HCT116 (cell line): ENCODE data around the gene FASN. TPM values are rescaled to one million over a fixed set of nuclear protein-coding genes. Genes with fewer than 3 reads are reported as not detected.

Experiments
- ATAC-seq: fragments of 200-7000 bp; cut with Tn5 transposase; 2 replicates; pipeline ENCODE4 v1.9.1; 2020; ENCODE audit warnings: mild to moderate bottlenecking, moderate library complexity
- BruUV-seq: library from RNA; stranded (reverse); fragments of 400-500 nt; replicated peaks from 2 replicates; lab custom pipeline; 2021; lab: Mats Ljungman, UMichigan
- CTCF ChIA-PET: fragments of 300-600 bp; sonication (Branson Sonifier 250); formaldehyde crosslinking; loops from one replicate; lab custom pipeline; 2021; ENCODE audit warnings: antibody characterized with exemption; lab: Charles Lee
- POLR2A ChIA-PET: fragments of 300-600, 350-600 bp; sonication (Branson Sonifier 250); formaldehyde crosslinking; loops from one replicate; lab custom pipeline; 2021; ENCODE audit warnings: antibody characterized with exemption; lab: Charles Lee
- RAD21 ChIA-PET, 2 experiments: fragments of 300-600 bp; sonication (Branson Sonifier 250); formaldehyde crosslinking; loops; one replicate each; lab custom pipeline; 2023; ENCODE audit warnings: low total read pairs in 2 of 2; ENCODE audit not compliant: uncharacterized antibody in 2 of 2, unreplicated experiment in 2 of 2, low non-redundant PET in 1 of 2; lab: Charles Lee
- DNase-seq: peaks from one replicate; pipeline ENCODE4 v3.0.0-alpha.2; 2010; ENCODE audit warnings: low read depth, low spot score
- H2AFZ ChIP-seq: fragments of 200-600 bp; shearing (Covaris generic), sonication (generic); 2 replicates; pipeline ENCODE4 v1.6.1; 2017; ENCODE audit warnings: low read depth, mixed run types, mixed read lengths, antibody characterized with exemption, low read length; ENCODE audit not compliant: poor library complexity, severe bottlenecking
- H3K27ac ChIP-seq: 2 replicates; pipeline ENCODE4 v1.5.1; 2012; ENCODE audit warnings: low read depth, low read length
- H3K27me3 ChIP-seq: fragments of 200-600 bp; sonication (generic); 2 replicates; pipeline ENCODE4 v1.6.1; 2016; ENCODE audit warnings: mixed run types, low read length, mixed read lengths; ENCODE audit not compliant: insufficient read depth
- H3K36me3 ChIP-seq, 2 experiments: fragments of 200-500 bp in 1 of 2; fragments of 200-600 bp in 1 of 2; sonication (Bioruptor generic) in 1 of 2; sonication (generic) in 1 of 2; 2 replicates each; pipeline versions ENCODE4 v1.5.1 to v1.6.1; 2014 to 2016; ENCODE audit warnings: low read length in 2 of 2, inconsistent platforms in 1 of 2, mixed read lengths in 1 of 2, mixed run types in 1 of 2; ENCODE audit not compliant: insufficient read depth in 2 of 2, control insufficient read depth in 1 of 2
- H3K4me1 ChIP-seq, 2 experiments: fragments of 200-600 bp in 1 of 2; sonication (generic) in 1 of 2; 2 replicates each; pipeline versions ENCODE4 v1.5.1 to v1.6.1; 2012 to 2017; ENCODE audit warnings: low read length in 2 of 2, inconsistent platforms in 1 of 2, mild to moderate bottlenecking in 1 of 2, mixed read lengths in 1 of 2, mixed run types in 1 of 2, moderate library complexity in 1 of 2; ENCODE audit not compliant: insufficient read depth in 2 of 2, control insufficient read depth in 1 of 2
- H3K4me2 ChIP-seq: fragments of 200-600 bp; sonication (generic); 2 replicates; pipeline ENCODE4 v1.6.1; 2017; ENCODE audit warnings: mixed run types, low read length, mixed read lengths
- H3K4me3 ChIP-seq, 2 experiments: fragments of 200-600 bp in 1 of 2; sonication (generic) in 1 of 2; replicated peaks in 1 of 2; 2 replicates each; pipeline ENCODE4 v1.5.1; 2011 to 2016; ENCODE audit warnings: low read length in 2 of 2, control low read depth in 1 of 2, low read depth in 1 of 2, mild to moderate bottlenecking in 1 of 2, mixed read lengths in 1 of 2, mixed run types in 1 of 2
- H3K79me2 ChIP-seq: fragments of 200-600 bp; sonication (generic); 2 replicates; pipeline ENCODE4 v1.6.1; 2017; ENCODE audit warnings: mild to moderate bottlenecking, mixed run types, low read length, moderate library complexity, mixed read lengths; ENCODE audit not compliant: insufficient read depth
- H3K9ac ChIP-seq: fragments of 200-600 bp; sonication (generic); 2 replicates; pipeline ENCODE4 v1.6.1; 2016; ENCODE audit warnings: low read length, mixed read lengths
- H3K9me2 ChIP-seq: fragments of 200-600 bp; sonication (generic), shearing (Covaris generic); 2 replicates; pipeline ENCODE4 v1.6.1; 2017; ENCODE audit warnings: mixed run types, mild to moderate bottlenecking, moderate library complexity; ENCODE audit not compliant: insufficient read depth
- H3K9me3 ChIP-seq, 2 experiments: fragments of 200-500 bp in 1 of 2; fragments of 200-600 bp in 1 of 2; sonication (Bioruptor generic) in 1 of 2; sonication (generic) in 1 of 2; 2 replicates each; pipeline ENCODE4 v1.6.1; 2014 to 2017; ENCODE audit warnings: low read length in 2 of 2, mixed read lengths in 2 of 2, inconsistent platforms in 1 of 2, low read depth in 1 of 2, mild to moderate bottlenecking in 1 of 2, mixed run types in 1 of 2, moderate library complexity in 1 of 2; ENCODE audit not compliant: control insufficient read depth in 1 of 2, insufficient read depth in 1 of 2
- H4K20me1 ChIP-seq: fragments of 200-600 bp; sonication (generic), shearing (Covaris generic); 2 replicates; pipeline ENCODE4 v1.6.1; 2017; ENCODE audit warnings: mixed run types, mild to moderate bottlenecking, moderate library complexity; ENCODE audit not compliant: insufficient read depth
- EGR1 ChIP-seq: IDR thresholded peaks from 2 replicates; pipeline ENCODE4 v1.6.1; 2012; ENCODE audit warnings: low read depth
- ELF1 ChIP-seq: IDR thresholded peaks from 2 replicates; pipeline ENCODE4 v1.6.1; 2012; ENCODE audit warnings: low read depth, borderline replicate concordance
- EZH2 ChIP-seq: fragments of 200-600 bp; sonication (generic); IDR thresholded peaks from 2 replicates; pipeline ENCODE4 v1.6.1; 2017; ENCODE audit warnings: antibody characterized with exemption, mixed run types
- FOSL1 ChIP-seq: IDR thresholded peaks from 2 replicates; pipeline ENCODE4 v1.6.1; 2012; ENCODE audit warnings: low read depth
- JUND ChIP-seq: IDR thresholded peaks from 2 replicates; pipeline ENCODE4 v1.6.1; 2012
- POLR2AphosphoS5 ChIP-seq: IDR thresholded peaks from 2 replicates; pipeline ENCODE4 v1.6.1; 2011; ENCODE audit warnings: mild to moderate bottlenecking, low read depth, low read length, moderate library complexity
- SP1 ChIP-seq: IDR thresholded peaks from 2 replicates; pipeline ENCODE4 v1.6.1; 2012; ENCODE audit warnings: low read depth
- TCF7L2 ChIP-seq: IDR thresholded peaks from 2 replicates; pipeline ENCODE4 v1.7.0; 2011; ENCODE audit warnings: borderline replicate concordance, inconsistent platforms; ENCODE audit not compliant: insufficient read depth, insufficient read length; ENCODE audit errors: extremely low read depth
- YY1 ChIP-seq: IDR thresholded peaks from 2 replicates; pipeline ENCODE4 v1.6.1; 2011; ENCODE audit warnings: low read length, low read depth, moderate library complexity, mild to moderate bottlenecking; ENCODE audit not compliant: insufficient replicate concordance; ENCODE audit errors: extremely low read depth
- ZFX ChIP-seq: fragments of 450-650 bp; IDR thresholded peaks from 2 replicates; pipeline ENCODE4 v1.6.1; 2017
- ZNF274 ChIP-seq: fragments of 200-500 bp; sonication (Bioruptor generic); IDR thresholded peaks from 2 replicates; pipeline ENCODE4 v1.6.1; 2014; ENCODE audit warnings: mild to moderate bottlenecking, low read depth, low read length, inconsistent platforms
- intact Hi-C: fragments of 100-400 bp; cut with micrococcal nuclease; formaldehyde crosslinking; loops from 2 replicates; pipeline ENCODE4 v1.10.0; 2022
- total RNA-seq: library from RNA; stranded (reverse); gene quantifications from one replicate; pipeline ENCODE4 v1.2.1, GENCODE V29; 2021; ENCODE audit not compliant: unreplicated experiment
- TF ChIP-seq, protein P1 (sequence below): IDR thresholded peaks from 2 replicates; pipeline ENCODE4 v1.6.1; 2011; ENCODE audit warnings: mild to moderate bottlenecking, low read length, moderate library complexity; ENCODE audit not compliant: insufficient replicate concordance; ENCODE audit errors: extremely low read depth
- TF ChIP-seq, protein P2 (sequence below): IDR thresholded peaks from 2 replicates; pipeline ENCODE4 v1.6.1; 2012; ENCODE audit warnings: low read depth

FASN gene
- total RNA-seq, 1 experiment from 2014 or later: 754 TPM

- Histone ChIP-seq H3K79me2 (peaks cover 59% of the 10 kb centered on the region), H3K9me3 (no peaks in the 10 kb centered on the region), H3K27me3 (no peaks in the 10 kb centered on the region), H3K9me2 (no peaks in the 10 kb centered on the region), H3K4me3 (peak overlapping the region; percentile 82 to 93), H4K20me1 (peaks cover 3% of the 10 kb centered on the region; the same call in 1 of the 2 replicates), H3K36me3 (peaks cover 30 to 52% of the 10 kb centered on the region in 2 experiments), H3K4me2 (peak overlapping the region; percentile 94), H3K9ac (peak overlapping the region; percentile 96), H3K27ac (peak overlapping the region; percentile 99), H2AFZ (no peak overlapping the region), H3K4me1 (peaks cover 21 to 50% of the 10 kb centered on the region in 2 experiments)
- BruUV-seq: no TSS peak
- DNase-seq (no peak), ATAC-seq (peak; percentile 5)
- peak; percentile 97 for TF ChIP-seq ZFX
- TF ChIP-seq, protein P1, sequence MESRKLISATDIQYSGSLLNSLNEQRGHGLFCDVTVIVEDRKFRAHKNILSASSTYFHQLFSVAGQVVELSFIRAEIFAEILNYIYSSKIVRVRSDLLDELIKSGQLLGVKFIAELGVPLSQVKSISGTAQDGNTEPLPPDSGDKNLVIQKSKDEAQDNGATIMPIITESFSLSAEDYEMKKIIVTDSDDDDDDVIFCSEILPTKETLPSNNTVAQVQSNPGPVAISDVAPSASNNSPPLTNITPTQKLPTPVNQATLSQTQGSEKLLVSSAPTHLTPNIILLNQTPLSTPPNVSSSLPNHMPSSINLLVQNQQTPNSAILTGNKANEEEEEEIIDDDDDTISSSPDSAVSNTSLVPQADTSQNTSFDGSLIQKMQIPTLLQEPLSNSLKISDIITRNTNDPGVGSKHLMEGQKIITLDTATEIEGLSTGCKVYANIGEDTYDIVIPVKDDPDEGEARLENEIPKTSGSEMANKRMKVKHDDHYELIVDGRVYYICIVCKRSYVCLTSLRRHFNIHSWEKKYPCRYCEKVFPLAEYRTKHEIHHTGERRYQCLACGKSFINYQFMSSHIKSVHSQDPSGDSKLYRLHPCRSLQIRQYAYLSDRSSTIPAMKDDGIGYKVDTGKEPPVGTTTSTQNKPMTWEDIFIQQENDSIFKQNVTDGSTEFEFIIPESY: no peak
- CTCF ChIA-PET: interaction anchor here (1.0 to 1.5 kb wide), 4 partner anchors 9 to 108 kb away, joined by 3 to 9 read pairs (median 4); partner anchors contain the start of genes DCXR and RAC3
- POLR2A ChIA-PET: interaction anchor here (1.0 to 1.9 kb wide), 6 partner anchors 9 to 195 kb away, joined by 3 to 11 read pairs (median 4); partner anchors contain the start of gene DCXR
- intact Hi-C loops: loop anchor here (2.0 kb wide), 1 partner anchor 61 kb away; the partner anchor contains the start of gene DCXR
- RAD21 ChIA-PET: no interaction called here
Measured at GRCh38 chr17:82097919-82098168, 192 bp downstream of the FASN start.

- ATAC-seq: peak; percentile 1; the same call in 1 of the 2 replicates
- peaks cover 21 to 50% of the 10 kb centered on the region in 2 experiments for H3K4me1 ChIP-seq
- intact Hi-C loops: no loop called here
Measured at GRCh38 chr17:82097184-82097918, 685 bp downstream of the FASN start.

More at GRCh38 chr17:82097184-82097918, 685 bp downstream of the FASN start:
- peak overlapping the region; percentile 96 for H3K9ac ChIP-seq
- peak overlapping the region; percentile 99 for H3K27ac ChIP-seq
- no peaks in the 10 kb centered on the region for H3K9me2 ChIP-seq
- H3K27me3 ChIP-seq: no peaks in the 10 kb centered on the region
- peaks cover 5% of the 10 kb centered on the region; the same call in 1 of the 2 replicates for H4K20me1 ChIP-seq
- ChIA-PET CTCF (interaction anchor here (1.0 to 1.5 kb wide), 4 partner anchors 9 to 109 kb away, joined by 3 to 9 read pairs (median 4); partner anchors contain the start of genes DCXR and RAC3), POLR2A (interaction anchor here (0.5 to 1.9 kb wide), 6 partner anchors 9 to 195 kb away, joined by 4 to 11 read pairs (median 4); partner anchors contain the start of gene DCXR), RAD21 (no interaction called here)
- peaks cover 64% of the 10 kb centered on the region for H3K79me2 ChIP-seq
- no peak overlapping the region for H2AFZ ChIP-seq
- BruUV-seq: no TSS peak
- peak overlapping the region; percentile 94 for H3K4me2 ChIP-seq
- no peaks in the 10 kb centered on the region for H3K9me3 ChIP-seq
- H3K4me3 ChIP-seq: peak overlapping the region; percentile 82 to 93
- TF ChIP-seq TCF7L2 (no peak), ZFX (peak; percentile 99; the same call in 1 of the 2 replicates), EZH2 (no peak), POLR2AphosphoS5 (peak; percentile 39), JUND (no peak), ELF1 (no peak), FOSL1 (no peak), ZNF274 (no peak), SP1 (no peak), EGR1 (no peak), YY1 (no peak)
- TF ChIP-seq, protein P2, sequence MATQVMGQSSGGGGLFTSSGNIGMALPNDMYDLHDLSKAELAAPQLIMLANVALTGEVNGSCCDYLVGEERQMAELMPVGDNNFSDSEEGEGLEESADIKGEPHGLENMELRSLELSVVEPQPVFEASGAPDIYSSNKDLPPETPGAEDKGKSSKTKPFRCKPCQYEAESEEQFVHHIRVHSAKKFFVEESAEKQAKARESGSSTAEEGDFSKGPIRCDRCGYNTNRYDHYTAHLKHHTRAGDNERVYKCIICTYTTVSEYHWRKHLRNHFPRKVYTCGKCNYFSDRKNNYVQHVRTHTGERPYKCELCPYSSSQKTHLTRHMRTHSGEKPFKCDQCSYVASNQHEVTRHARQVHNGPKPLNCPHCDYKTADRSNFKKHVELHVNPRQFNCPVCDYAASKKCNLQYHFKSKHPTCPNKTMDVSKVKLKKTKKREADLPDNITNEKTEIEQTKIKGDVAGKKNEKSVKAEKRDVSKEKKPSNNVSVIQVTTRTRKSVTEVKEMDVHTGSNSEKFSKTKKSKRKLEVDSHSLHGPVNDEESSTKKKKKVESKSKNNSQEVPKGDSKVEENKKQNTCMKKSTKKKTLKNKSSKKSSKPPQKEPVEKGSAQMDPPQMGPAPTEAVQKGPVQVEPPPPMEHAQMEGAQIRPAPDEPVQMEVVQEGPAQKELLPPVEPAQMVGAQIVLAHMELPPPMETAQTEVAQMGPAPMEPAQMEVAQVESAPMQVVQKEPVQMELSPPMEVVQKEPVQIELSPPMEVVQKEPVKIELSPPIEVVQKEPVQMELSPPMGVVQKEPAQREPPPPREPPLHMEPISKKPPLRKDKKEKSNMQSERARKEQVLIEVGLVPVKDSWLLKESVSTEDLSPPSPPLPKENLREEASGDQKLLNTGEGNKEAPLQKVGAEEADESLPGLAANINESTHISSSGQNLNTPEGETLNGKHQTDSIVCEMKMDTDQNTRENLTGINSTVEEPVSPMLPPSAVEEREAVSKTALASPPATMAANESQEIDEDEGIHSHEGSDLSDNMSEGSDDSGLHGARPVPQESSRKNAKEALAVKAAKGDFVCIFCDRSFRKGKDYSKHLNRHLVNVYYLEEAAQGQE: no peak
- no peak for DNase-seq
- H3K36me3 ChIP-seq: peaks cover 35 to 56% of the 10 kb centered on the region in 2 experiments
